ENCODE measurements around the gene MZT2B.
"Not testable (repeated sequence)": the region's sequence is repeated elsewhere in the genome, so short reads cannot be mapped to it uniquely, and the experiment has no call there.

- not testable (repeated sequence) for TF ChIP-seq CTCF (conservative IDR thresholded peaks at IDR 0.05; ENCODE audit: low read length); EZH2phosphoT487 (IDR thresholded peaks at IDR 0.05; ENCODE audit: borderline replicate concordance, low read depth, low read length)
These were observed 19.6 kb upstream of the MZT2B start for GRCh38 chr2:130162486-130162885.
